HL-60 (cell line): ENCODE data around the gene CEP162.

Experiments
- GABPA ChIP-seq: IDR thresholded peaks from 2 replicates; pipeline ENCODE4 v1.6.1; 2012; ENCODE audit warnings: low read depth
- POLR2AphosphoS5 ChIP-seq: IDR thresholded peaks from 2 replicates; pipeline ENCODE4 v1.6.1; 2012; ENCODE audit warnings: low read depth
- SPI1 ChIP-seq: IDR thresholded peaks from 2 replicates; pipeline ENCODE4 v1.6.1; 2012; ENCODE audit warnings: low read depth, mild to moderate bottlenecking, borderline replicate concordance
- TF ChIP-seq, protein P1 (sequence below): IDR thresholded peaks from one replicate; pipeline ENCODE4 v1.5.1; 2011; ENCODE audit warnings: low read length, control low read depth, inconsistent platforms; ENCODE audit not compliant: insufficient read depth
- TF ChIP-seq, protein P2 (sequence below): IDR thresholded peaks from 2 replicates; pipeline ENCODE4 v1.6.1; 2012; ENCODE audit warnings: low read depth; ENCODE audit not compliant: insufficient replicate concordance

DNA sequence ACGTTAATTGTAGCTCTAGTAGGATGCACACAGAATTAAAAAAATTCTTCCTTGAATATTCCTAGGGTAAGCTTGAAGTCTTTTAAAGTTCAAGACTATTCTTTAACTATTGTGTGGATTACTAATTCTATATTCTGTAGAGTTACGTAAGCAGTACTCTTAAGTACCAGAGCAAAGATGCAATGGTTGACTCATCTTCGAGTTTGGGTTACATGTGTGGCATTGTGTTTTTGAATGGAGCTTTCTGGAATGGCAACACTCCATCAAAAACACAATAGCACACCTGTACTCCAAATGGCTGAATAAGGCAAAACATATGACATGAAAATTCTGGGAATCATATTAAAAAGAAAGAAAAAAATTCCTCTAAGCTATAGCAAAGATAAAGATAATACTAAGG lies 33.5 kb upstream of the CEP162 start:
- TF ChIP-seq, protein P1, sequence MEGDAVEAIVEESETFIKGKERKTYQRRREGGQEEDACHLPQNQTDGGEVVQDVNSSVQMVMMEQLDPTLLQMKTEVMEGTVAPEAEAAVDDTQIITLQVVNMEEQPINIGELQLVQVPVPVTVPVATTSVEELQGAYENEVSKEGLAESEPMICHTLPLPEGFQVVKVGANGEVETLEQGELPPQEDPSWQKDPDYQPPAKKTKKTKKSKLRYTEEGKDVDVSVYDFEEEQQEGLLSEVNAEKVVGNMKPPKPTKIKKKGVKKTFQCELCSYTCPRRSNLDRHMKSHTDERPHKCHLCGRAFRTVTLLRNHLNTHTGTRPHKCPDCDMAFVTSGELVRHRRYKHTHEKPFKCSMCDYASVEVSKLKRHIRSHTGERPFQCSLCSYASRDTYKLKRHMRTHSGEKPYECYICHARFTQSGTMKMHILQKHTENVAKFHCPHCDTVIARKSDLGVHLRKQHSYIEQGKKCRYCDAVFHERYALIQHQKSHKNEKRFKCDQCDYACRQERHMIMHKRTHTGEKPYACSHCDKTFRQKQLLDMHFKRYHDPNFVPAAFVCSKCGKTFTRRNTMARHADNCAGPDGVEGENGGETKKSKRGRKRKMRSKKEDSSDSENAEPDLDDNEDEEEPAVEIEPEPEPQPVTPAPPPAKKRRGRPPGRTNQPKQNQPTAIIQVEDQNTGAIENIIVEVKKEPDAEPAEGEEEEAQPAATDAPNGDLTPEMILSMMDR, result no peak
- TF ChIP-seq, protein P2, sequence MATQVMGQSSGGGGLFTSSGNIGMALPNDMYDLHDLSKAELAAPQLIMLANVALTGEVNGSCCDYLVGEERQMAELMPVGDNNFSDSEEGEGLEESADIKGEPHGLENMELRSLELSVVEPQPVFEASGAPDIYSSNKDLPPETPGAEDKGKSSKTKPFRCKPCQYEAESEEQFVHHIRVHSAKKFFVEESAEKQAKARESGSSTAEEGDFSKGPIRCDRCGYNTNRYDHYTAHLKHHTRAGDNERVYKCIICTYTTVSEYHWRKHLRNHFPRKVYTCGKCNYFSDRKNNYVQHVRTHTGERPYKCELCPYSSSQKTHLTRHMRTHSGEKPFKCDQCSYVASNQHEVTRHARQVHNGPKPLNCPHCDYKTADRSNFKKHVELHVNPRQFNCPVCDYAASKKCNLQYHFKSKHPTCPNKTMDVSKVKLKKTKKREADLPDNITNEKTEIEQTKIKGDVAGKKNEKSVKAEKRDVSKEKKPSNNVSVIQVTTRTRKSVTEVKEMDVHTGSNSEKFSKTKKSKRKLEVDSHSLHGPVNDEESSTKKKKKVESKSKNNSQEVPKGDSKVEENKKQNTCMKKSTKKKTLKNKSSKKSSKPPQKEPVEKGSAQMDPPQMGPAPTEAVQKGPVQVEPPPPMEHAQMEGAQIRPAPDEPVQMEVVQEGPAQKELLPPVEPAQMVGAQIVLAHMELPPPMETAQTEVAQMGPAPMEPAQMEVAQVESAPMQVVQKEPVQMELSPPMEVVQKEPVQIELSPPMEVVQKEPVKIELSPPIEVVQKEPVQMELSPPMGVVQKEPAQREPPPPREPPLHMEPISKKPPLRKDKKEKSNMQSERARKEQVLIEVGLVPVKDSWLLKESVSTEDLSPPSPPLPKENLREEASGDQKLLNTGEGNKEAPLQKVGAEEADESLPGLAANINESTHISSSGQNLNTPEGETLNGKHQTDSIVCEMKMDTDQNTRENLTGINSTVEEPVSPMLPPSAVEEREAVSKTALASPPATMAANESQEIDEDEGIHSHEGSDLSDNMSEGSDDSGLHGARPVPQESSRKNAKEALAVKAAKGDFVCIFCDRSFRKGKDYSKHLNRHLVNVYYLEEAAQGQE, result no peak
- no peak for TF ChIP-seq POLR2AphosphoS5
- TF ChIP-seq GABPA, result no peak
- TF ChIP-seq SPI1, result no peak
